ENCODE measurements around the gene DYNC2LI1.

Gene DYNC2LI1

DNA sequence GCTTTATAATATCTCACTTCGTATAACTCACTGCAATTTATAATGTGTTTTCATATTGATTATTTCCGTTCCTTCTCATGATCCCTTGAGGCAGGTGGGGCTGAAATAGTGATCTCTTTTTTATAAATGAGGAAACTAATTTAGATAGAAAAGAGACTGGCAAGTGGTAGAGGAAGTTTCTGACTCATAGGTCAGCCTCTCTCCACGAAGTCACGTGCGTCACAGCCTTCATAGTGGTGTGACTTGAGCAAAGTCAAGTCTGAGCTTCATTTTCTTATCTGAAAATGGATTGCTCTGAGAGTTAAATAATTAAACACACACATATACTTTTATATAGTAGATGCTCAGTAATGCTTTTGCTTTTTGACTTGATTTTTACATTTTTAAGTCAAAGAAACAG is 44.9 kb downstream of the DYNC2LI1 start:
- DNase-seq (ENCODE audit: low read depth) = no peak

DNA sequence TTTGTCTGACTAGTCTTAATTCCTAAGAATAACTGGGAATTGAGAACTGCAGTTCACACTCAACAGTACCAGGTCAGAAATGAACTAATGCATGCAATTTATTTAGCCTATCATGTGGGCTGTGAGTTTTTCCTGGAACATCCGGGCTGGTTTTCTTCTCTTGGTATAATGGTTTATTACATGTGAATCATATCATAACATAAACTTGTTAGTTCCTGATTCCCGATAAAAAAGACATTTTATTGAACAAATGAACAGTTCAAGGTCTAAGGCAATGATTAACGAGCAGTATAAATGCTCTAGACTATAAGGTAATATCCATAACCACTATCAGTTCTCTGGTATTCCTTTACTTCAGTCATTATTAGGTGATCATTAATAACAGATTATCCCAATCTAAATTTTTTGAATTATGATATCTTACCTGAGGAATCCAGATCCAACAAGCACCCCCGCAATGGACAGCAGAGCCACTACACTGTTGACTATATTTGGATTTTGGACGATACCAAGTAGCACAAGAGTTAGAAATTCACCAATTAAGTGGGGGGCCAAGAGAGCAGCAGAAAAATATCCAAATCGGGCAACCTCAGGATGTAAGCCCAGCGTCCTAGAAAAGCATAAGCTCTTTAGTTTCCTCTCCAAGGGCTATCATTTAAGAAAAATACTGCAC is 45.8 kb downstream of the DYNC2LI1 start:
- no peak for DNase-seq (ENCODE audit: low read depth)

DNA sequence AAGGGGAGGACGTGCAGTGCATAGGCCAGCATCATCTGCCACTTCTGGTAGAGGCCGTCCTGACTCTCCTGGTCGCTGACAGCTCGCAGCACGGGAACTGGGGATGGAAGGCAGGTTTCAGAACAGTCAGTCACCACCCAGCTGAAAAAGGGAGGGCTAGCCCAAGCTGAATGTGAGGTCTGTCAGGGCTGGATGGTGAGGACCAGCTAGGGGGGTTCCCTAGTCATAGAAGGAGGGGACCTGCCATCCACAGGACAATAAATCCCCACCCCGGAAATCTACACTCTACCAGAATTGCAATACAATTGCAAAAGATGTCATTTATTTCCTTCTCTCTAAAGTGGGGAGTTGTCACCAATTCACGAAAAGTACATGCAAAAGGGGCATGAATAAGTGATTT is 49.0 kb downstream of the DYNC2LI1 start:
- DNase-seq (ENCODE audit: low read depth) = no peak

DNA sequence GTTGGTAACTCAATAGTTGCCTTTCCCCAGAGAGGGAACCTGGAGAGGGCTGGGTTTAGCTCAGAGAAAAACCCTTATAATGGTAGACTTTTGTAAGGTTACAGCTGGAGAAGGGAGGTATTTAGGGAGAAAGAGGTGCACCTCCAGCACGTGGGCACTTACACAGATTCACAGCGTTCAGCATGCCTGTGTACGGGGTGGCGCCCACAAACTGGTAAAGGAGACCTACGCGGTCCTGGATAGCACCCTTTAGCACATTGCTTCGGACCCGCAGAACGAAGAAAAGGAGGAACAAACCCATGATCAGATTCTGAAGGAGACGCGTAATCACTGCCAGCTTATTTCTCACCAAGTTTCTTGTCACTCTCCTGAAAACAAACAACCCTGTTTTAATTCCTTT is 49.9 kb downstream of the DYNC2LI1 start:
- DNase-seq (ENCODE audit: low read depth) = no peak

DNA sequence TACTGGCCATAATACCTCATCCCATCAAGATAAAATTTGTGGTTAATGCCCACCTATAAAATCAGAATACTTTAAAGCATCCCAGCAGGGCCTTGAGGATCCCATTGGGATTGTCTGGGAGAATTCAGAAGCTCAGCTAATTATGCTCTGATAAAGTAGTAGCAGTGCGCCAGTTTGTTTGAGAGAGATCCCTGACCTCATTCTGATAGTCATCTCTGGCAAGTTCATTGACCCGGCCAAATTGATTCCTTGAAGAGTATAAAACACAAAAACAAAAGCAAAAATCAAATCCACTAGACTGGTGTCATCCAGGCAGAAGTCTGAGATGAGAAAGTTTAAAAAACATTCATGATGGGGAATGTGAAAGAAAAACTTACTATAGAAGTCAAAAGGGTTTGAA is 50.7 kb downstream of the DYNC2LI1 start:
- DNase-seq (ENCODE audit: low read depth) = no peak

DNA sequence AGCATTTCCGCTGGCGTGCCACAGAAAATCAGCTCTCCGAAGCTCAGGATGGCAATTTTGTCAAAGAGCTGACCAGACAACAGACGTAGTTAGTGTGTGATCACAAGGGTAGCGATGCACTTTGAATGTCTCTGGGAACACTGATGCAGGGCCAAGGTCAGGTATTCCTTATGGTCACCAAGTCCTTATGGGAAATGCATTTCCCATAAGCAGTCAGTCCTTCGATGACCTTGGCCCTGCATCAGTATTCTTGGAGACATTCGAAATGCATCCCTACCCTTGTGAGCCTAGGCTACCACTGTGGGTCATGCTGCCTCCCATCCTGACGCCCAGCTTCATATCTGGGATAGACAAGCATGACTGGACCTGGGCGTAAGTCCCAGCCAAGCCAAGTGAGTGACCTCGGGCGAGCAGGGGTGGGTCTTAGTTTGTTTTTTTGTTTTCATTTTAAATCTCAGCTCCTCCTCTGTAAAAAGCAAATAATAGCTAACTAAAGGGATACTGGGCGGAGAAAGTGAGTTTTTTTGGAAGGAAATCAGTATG is 51.2 kb downstream of the DYNC2LI1 start:
- no peak for DNase-seq (ENCODE audit: low read depth)

DNA sequence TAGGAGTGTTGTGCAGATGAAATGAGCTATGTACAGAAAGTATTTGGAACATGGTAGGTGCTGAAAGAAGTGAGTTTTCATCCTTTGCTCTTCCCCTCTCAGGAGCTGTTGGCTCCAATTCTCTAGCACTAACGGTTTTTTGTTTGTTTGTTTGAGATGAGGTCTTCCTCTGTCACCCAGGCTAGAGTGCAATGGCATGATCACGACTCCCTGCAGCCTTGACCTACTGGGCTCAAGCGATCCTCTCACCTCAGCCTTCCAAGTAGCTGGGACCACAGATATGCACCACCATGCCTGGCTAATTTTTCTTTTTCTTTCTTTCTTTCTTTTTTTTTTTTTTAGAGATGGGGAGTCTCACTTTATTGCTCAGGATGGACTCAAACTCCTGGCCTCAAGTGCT is 52.0 kb downstream of the DYNC2LI1 start:
- DNase-seq (ENCODE audit: low read depth) = no peak

DNA sequence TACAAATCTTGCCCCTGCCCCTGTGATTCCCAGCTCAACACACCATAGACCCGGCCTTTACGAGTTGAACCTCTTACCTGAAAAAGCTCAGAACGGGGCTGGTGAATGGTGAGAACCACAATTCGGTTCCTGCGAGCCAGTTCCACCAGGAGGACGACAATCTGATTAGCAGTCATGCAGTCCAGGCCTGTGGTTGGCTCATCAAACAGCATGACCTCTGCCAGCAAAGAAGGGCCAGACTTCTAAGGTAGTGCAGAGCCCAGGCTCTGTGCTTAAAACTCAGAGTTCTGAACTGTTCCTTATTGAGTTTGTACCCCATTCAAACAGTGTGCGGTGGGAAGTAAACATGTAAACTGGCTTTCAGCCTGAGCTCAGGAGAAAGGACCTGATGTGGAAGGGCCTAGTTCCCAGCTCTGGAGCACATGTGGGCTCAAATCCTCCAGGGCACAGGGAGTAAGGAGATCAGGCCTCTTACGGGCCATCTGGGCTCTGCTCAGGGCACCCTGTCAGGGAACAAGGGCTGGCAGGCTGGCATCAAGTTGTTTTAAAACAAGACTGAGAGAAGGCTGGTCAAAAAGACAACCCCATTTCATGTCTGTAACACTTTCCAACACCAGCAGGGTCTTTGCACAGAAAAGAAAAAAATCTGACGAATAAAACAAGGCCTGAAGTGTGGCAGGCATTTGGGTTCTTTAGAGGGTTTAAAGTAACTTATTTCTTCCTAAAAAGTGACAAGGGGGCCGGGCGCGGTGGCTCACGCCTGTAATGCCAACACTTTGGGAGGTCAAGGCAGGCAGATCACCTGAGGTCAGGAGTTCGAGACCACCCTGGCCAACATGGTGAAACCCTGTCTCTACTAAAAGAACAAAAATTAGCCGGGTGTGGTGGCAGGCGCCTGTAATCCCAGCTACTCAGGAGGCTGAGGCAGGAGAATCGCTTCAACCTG is 52.7 kb downstream of the DYNC2LI1 start:
- DNase-seq (ENCODE audit: low read depth) = no peak

DNA sequence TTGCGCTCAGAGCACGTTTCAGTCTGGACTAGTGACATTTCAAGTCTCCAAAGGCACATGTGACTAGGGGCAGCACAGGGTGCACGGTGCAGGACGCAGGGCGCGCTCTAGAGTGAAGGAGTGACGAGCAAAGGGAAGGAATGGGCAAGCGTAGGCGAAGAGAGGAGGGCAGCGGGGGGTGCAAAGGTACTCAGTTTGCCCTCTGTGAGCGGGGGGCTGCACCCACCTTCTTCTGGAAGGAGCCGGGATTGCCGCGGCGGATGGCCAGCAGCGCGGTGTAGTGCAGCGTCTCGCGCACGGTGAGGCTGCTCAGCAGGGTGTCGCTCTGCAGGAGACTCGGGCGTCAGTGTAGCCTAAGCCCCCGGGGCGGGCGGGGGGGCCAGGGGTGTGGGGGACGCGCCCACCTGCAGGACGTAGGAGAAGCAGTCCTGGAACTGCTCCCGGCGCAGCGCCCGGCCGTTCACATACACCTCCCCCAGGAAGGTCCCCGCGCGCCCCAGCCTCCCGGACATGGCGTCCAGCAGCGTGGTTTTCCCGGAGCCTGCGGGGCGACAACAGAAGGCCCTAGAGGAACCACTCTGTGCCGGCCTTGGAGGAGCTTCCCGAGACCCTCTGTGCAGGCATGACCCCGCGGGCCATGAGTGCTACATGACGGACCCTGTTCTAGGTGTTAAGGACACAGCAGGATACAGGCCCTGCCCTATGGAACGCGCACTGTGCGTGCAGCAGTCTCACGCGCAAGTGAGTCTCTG is 57.9 kb downstream of the DYNC2LI1 start:
- no peak for DNase-seq (ENCODE audit: low read depth)

DNA sequence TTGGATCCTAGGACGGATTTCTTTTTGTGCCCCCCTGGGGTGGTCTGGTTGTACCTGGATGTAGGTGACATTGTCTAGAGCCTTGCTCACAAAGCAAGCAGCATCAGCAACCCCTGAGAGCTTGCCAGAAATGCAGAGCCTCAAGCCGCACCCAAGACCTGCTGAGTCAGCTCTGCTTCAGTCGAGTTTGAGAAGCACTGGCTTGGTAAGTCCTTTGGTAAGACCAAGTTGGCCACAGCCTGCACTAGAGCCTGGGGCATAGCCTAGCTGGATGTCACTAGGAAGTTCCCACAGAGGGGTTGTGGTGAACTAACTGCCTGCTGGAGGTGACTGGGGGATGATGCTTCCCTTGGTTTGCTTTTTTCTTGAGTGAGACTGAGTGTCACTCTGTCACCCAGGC is 58.6 kb downstream of the DYNC2LI1 start:
- DNase-seq (ENCODE audit: low read depth) = no peak

DNA sequence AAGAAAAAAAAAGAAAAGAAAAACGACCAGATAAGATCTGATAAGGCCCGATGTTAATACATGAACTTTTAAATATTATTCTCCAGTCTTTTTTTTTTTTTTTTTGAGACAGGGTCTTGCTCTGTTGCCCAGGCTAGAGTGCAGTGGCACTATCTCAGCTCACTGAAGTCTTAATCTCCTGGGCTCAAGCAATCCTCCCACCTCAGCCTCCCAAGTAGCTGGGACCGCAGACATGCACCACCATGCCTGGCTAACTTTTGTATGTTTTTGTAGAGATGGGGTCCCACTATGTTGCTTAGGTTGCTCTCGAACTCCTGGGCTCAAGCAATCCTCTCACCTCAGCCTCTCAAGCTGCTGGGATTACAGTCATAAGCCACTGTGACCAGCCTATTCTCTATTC is 63.2 kb downstream of the DYNC2LI1 start:
- no peak for DNase-seq (ENCODE audit: low read depth)

DNA sequence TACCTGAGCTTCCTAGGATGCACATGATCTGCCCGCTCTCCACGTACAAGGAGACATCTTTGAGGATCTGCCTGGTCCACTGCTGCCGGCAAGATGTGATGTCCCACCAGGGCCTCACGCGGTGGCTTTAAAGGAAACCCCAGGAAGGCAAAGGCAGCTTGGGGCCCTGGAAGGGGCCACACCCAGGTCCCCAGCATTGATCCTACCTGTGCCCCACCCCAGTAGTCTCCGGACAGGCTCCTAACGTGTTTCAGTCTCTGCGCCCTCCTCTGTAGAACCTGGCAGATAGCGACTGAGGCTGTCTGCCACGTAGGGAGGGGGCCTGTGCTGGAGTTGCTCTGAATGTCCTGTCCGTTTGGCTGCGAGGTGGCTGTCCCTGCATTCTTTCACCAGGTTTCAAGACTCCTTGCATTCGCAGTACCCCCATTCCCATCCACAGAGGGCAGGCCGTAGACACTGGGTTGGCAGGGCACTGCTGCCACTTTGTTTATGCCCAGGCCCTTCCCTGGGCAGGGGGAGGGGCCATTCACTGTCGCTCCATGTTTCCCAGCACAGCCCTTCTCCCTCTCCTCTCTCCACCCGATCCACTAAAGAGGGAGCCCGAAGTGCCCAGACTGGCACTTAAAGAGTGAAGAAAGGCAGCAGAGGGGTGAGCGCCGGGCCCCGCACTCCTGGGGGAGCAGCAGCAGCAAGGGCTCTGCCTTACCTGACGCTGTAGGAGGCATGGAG is 64.2 kb downstream of the DYNC2LI1 start:
- no peak for DNase-seq (ENCODE audit: low read depth)

DNA sequence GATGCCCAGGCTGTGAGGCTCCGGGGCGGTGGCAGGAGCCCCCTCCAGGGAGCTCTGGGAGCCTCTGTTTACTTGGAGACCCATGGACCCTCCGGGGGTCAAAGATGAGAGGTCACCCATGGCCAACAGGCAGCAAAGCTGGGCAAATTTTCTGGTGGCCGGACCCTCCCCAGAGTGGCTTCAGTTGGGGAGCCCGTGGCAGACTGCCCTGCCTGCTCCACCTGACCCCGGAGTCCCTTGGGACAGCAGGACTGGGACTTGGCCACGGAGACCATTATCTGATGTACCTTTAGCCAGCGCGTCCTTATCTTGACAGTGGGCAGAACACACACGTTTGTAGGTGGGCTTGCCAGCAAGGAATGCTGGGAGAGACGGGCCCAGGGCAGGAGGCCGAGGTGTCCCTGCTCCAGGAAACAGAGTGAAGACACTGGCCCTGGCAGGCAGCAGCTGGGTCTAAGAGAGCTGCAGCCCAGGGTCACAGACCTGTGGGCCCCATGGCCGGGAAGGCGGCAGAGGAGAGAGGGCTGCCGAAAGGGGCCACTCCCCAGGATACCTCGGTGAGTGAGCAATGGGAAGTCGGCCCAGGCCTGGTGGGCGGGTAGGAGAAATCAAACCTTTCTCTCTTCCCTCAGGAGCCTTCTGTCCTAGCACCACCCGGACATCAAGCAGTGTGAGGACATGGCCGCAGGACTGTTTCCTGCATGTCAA is 64.9 kb downstream of the DYNC2LI1 start, which contains the start of the genes ABCG5 and ABCG8:
TSS of gene ABCG5 (minus strand) at position 280 of the 708 bp plus-strand sequence. CDS start at position 120, 160 bp downstream.
TSS of gene ABCG8 (plus strand) at position 412 of the 708 bp plus-strand sequence. CDS start at position 495, 83 bp downstream.
- DNase-seq (ENCODE audit: low read depth) = no peak

DNA sequence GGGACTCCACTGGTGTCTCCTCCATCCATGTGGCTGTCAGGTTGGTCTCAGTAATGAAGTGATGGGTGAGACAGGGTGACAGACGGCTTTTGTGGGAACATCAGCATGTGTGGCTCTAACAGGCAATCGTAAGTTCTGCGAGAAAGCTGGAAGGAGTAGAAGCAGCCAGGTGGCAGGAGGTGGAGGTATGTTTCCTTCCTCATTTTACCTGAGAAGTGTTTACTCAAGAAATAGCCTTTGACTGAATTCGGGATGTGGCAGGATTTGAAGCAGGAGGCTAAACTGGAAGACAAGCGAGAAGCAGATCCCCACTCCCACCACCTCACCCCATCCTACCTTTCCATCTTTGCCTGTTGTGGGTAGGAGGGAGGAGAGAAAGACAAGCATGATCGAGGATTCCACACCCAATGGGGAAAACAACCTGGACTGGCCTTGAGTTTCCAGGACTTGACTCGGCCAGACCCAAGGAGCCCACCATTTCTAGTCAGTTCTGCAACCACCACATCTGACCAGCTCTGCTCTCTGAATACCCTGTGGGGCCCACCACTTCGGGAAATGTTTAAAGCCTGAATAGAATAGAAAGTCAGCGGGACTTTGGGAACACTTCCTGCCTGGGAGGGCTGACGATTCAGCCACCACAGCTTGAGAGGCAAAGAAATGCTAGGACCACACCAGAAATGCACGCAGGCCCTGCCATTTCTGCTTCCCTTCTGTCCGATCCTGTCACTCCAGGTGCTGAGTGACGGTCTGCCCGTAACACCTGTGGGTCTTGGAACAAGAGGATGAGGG is 66.1 kb downstream of the DYNC2LI1 start:
- DNase-seq (ENCODE audit: low read depth) = no peak

DNA sequence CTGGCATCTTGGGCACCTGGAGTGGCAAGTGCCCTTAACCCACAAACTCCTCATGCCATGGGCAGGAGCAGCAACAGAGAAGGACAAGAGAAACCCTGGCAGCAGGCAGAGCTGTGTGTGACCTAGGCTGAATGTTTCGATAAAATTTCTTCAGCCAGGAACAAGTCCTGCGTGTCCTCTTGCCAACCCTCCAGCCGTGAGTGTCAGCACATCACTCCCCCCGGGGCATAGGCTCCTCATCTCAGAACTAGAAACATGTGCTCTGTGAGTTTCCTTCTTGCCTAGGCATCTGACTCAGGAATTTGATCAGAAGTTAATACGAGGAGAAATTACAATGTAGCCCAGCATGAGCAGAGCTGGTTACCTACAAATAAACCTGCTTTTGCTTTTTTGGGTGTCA is 67.1 kb downstream of the DYNC2LI1 start:
- DNase-seq (ENCODE audit: low read depth) = no peak

DNA sequence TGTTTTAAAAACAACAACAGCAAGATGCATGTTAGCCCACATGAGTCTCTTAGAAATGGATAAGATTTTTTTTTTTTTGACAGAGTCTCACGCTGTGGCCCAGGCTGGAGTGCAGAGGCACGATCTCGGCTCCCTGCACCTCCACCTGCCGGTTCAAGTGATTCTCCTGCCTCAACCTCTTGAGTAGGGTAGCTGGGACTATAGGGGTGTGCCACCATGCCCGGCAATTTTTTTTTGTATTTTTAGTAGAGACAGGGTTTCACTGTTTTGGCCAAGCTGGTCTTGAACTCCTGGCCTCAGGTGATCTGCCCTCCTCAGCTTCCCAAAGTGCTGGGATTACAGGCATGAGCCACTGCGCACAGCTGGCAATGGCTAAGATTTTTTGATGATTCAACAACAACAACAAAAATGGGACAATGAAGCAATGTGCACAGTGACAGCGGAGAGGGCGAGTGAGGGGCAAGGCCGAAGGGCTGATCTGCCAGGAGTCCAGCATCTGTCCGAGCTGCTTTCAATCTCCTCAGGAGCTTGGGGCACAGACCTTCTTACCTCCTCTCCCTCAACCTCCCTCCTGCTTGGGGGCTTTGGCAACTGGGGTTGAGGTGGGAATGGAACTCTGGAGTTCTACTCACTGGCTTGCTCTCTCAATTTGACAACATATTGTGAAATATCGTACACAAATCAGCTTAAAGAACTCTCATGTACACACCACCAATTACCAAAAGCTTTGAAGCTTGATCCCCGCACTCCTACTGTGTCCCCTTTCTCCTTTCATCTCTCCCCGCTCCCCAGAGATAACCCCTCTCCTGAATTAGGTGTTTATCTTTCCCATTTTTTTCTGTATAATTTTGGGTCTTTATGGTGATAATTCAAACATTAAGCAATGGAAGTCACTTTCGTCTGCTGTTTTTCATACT is 68.4 kb downstream of the DYNC2LI1 start:
- DNase-seq (ENCODE audit: low read depth) = no peak

DNA sequence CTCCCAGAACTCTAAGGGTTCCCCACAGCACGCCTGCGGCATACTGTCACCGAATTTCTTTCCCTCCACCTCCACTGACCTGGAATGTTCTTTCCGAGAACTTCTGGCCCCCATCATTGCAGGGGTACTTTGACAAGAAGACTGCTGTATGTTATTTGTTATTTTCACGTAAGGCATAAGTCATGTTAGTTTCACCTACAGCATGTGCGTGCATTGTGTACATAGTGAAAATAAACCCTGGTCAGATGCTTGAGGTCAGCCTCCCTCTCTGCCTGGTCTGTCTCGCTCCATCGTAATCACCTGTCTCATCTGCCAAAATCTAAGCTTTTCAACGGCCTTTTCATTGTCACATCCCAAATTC is 69.0 kb downstream of the DYNC2LI1 start:
- no peak for DNase-seq (ENCODE audit: low read depth)

DNA sequence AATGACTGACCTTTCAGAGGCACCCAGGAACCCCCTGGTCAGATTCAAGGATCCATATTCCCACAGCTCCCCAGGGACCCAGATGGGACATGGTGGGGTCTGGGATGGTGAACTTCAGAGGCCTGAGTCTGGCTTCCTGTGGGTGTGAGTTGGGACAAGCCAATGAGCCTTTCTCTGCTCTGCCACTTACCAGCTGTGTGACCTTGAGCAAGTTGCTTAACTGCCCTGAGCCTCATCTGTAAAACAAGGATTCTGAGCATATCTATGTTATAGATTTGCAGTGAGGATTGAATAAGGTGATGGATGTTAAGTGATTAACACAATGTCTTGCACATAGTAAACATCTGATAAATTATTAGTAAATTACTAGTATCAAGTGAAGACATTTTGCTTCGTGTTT is 71.3 kb downstream of the DYNC2LI1 start:
- no peak for DNase-seq (ENCODE audit: low read depth)

All from activated T-helper 1 cell treated with Interleukin-2 at 50 U/mL for 16 hours (primary cell).